Stimulated activated CD8-positive, alpha-beta memory T cell treated with anti-CD3 and anti-CD28 coated beads, Interleukin-12 subunit alpha, Interleukin-12 subunit beta, amount 100 ng/mL, for 24 hours (primary cell): ENCODE results near the gene LMAN2.
"Not testable (repeated sequence)": the region's sequence is repeated elsewhere in the genome, so short reads cannot be mapped to it uniquely, and the experiment has no call there.

ENCODE experiments used
- DNase-seq: peaks from one replicate; pipeline ENCODE4 v3.0.0-alpha.2; 2020; ENCODE audit errors: extremely low read depth

Gene LMAN2

GRCh38 chr5:177378884-177379883 lies 27.7 kb upstream of the LMAN2 start:
- DNase-seq: no peak

- DNase-seq: no peak
Measured at GRCh38 chr5:177377851-177378776, 26.6 kb upstream of the LMAN2 start.

GRCh38 chr5:177376107-177376506 lies 24.6 kb upstream of the LMAN2 start:
- no peak for DNase-seq

GRCh38 chr5:177375516-177375915 lies 24.0 kb upstream of the LMAN2 start:
- not testable (repeated sequence) for DNase-seq

- no peak for DNase-seq
Measured at GRCh38 chr5:177374211-177374610, 22.7 kb upstream of the LMAN2 start.

GRCh38 chr5:177373806-177374205 lies 22.3 kb upstream of the LMAN2 start:
- DNase-seq: no peak

- no peak for DNase-seq
Measured at GRCh38 chr5:177372910-177373309, 21.4 kb upstream of the LMAN2 start.

GRCh38 chr5:177372034-177372896 lies 20.8 kb upstream of the LMAN2 start:
- no peak for DNase-seq

GRCh38 chr5:177371120-177372033 lies 19.9 kb upstream of the LMAN2 start:
- DNase-seq: no peak

GRCh38 chr5:177370488-177371119 lies 19.1 kb upstream of the LMAN2 start:
- DNase-seq: no peak

- no peak for DNase-seq
Measured at GRCh38 chr5:177369645-177370440, 18.4 kb upstream of the LMAN2 start.

GRCh38 chr5:177368869-177369644 lies 17.6 kb upstream of the LMAN2 start:
- DNase-seq: no peak

- DNase-seq: no peak
Measured at GRCh38 chr5:177367981-177368868, 16.8 kb upstream of the LMAN2 start.

- DNase-seq: no peak
Measured at GRCh38 chr5:177367323-177367848, 15.9 kb upstream of the LMAN2 start.

GRCh38 chr5:177366528-177367322 lies 15.3 kb upstream of the LMAN2 start:
- DNase-seq: no peak
